Measurements from ENCODE around the gene BAZ2B.

BAZ2B gene

GRCh38 chr2:159292157-159292556 is 324.2 kb downstream of the BAZ2B start:
- no peak for DNase-seq

GRCh38 chr2:159290289-159290907 is 325.9 kb downstream of the BAZ2B start:
- DNase-seq = peak in 1 of 5 experiments; percentile 82

- DNase-seq = no peak
These were observed 328.6 kb downstream of the BAZ2B start for GRCh38 chr2:159287733-159288132.

- DNase-seq = peak; percentile 95 to 97 (median 96)
These were observed 329.5 kb downstream of the BAZ2B start for GRCh38 chr2:159286709-159287441.

- peak in 1 of 5 experiments; percentile 11 for DNase-seq
These were observed 330.2 kb downstream of the BAZ2B start, which contains the start of gene WDSUB1 for GRCh38 chr2:159285929-159286708. Gene WDSUB1, minus strand, starts transcription at chr2:159286703. Its CDS starts 3,634 bp downstream, at chr2:159283069.

- no peak for DNase-seq
These were observed 330.9 kb downstream of the BAZ2B start for GRCh38 chr2:159285433-159285832.

- DNase-seq = no peak
These were observed 332.8 kb downstream of the BAZ2B start for GRCh38 chr2:159283529-159283928.

GRCh38 chr2:159281002-159281401 is 335.3 kb downstream of the BAZ2B start:
- no peak for DNase-seq

- DNase-seq = no peak
These were observed 336.6 kb downstream of the BAZ2B start for GRCh38 chr2:159279700-159280099.

GRCh38 chr2:159275111-159275510 is 341.2 kb downstream of the BAZ2B start:
- peak in 1 of 5 experiments; percentile 6 for DNase-seq

- DNase-seq = no peak
These were observed 344.2 kb downstream of the BAZ2B start for GRCh38 chr2:159272156-159272555.

- DNase-seq = no peak
These were observed 345.5 kb downstream of the BAZ2B start for GRCh38 chr2:159270744-159271379.
